HepG2 (cell line): ENCODE data around the gene SLC25A22. TPM values are rescaled to one million over a fixed set of nuclear protein-coding genes. Genes with fewer than 3 reads are reported as not detected.
A peak's percentile ranks its signal among the peaks of the same experiment; 100 is the strongest.

Source experiments
- CCDC6 ChIP-seq: sonication (generic); formaldehyde crosslinking; IDR thresholded peaks from 2 replicates; pipeline ENCODE4 v1.8.1; 2022; ENCODE audit warnings: mild to moderate bottlenecking, missing genetic modification reagents, moderate library complexity
- DRAP1 ChIP-seq: IDR thresholded peaks from 2 replicates; pipeline ENCODE4 v1.6.1; 2016; ENCODE audit warnings: missing genetic modification reagents, missing compliant biosample characterization
- DZIP1 ChIP-seq: sonication (generic); formaldehyde crosslinking; IDR thresholded peaks from 2 replicates; pipeline ENCODE4 v1.5.0; 2020; ENCODE audit warnings: mild to moderate bottlenecking, missing genetic modification reagents
- FOXA3 ChIP-seq: IDR thresholded peaks from 2 replicates; pipeline ENCODE4 v1.6.1; 2016; ENCODE audit warnings: missing genetic modification reagents, missing compliant biosample characterization
- HMGA1 ChIP-seq: sonication (generic); formaldehyde crosslinking; conservative IDR thresholded peaks from 2 replicates; pipeline ENCODE4 v1.4.0; 2020; ENCODE audit warnings: missing genetic modification reagents
- KLF12 ChIP-seq: sonication (generic); formaldehyde crosslinking; IDR thresholded peaks from 2 replicates; pipeline ENCODE4 v1.4.0; 2020; ENCODE audit warnings: missing genetic modification reagents, borderline replicate concordance
- MED1 ChIP-seq: sonication (generic); formaldehyde crosslinking; IDR thresholded peaks from 2 replicates; pipeline ENCODE4 v1.4.0; 2020; ENCODE audit warnings: missing genetic modification reagents
- SAP130 ChIP-seq: IDR thresholded peaks from 2 replicates; pipeline ENCODE4 v1.6.1; 2016; ENCODE audit warnings: low read depth
- TRIM24 ChIP-seq: sonication (generic); formaldehyde crosslinking; IDR thresholded peaks from 2 replicates; pipeline ENCODE4 v1.8.0; 2022; ENCODE audit warnings: mild to moderate bottlenecking, missing genetic modification reagents
- YEATS4 ChIP-seq: sonication (generic); formaldehyde crosslinking; IDR thresholded peaks from 2 replicates; pipeline ENCODE4 v1.4.0; 2020; ENCODE audit warnings: missing genetic modification reagents, borderline replicate concordance
- ZBTB3 ChIP-seq: sonication (generic); formaldehyde crosslinking; IDR thresholded peaks from 2 replicates; pipeline ENCODE4 v1.4.0; 2020; ENCODE audit warnings: low read depth, mild to moderate bottlenecking, moderate library complexity, missing genetic modification reagents, borderline replicate concordance
- ZKSCAN8 ChIP-seq: IDR thresholded peaks from 2 replicates; pipeline ENCODE4 v1.6.1; 2016; ENCODE audit warnings: borderline replicate concordance, missing genetic modification reagents, missing compliant biosample characterization
- ZNF256 ChIP-seq: sonication (generic); formaldehyde crosslinking; conservative IDR thresholded peaks from 2 replicates; pipeline ENCODE4 v1.4.0; 2020; ENCODE audit warnings: missing genetic modification reagents
- ZNF282 ChIP-seq: fragments of 450-650 bp; IDR thresholded peaks from 2 replicates; pipeline ENCODE4 v1.6.1; 2018; ENCODE audit not compliant: partially characterized antibody
- ZNF407 ChIP-seq: sonication (generic); formaldehyde crosslinking; IDR thresholded peaks from one replicate; pipeline ENCODE4 v1.5.1; 2020; ENCODE audit warnings: mild to moderate bottlenecking, missing genetic modification reagents; ENCODE audit errors: not compliant biosample characterization
- ZNF562 ChIP-seq: sonication (generic); formaldehyde crosslinking; IDR thresholded peaks from 2 replicates; pipeline ENCODE4 v1.8.0; 2022; ENCODE audit warnings: missing genetic modification reagents, borderline replicate concordance
- ZNF724P ChIP-seq: sonication (generic); formaldehyde crosslinking; IDR thresholded peaks from 2 replicates; pipeline ENCODE4 v1.8.0; 2022; ENCODE audit warnings: missing genetic modification reagents, borderline replicate concordance
- ZNF740 ChIP-seq: sonication (generic); formaldehyde crosslinking; IDR thresholded peaks from 2 replicates; pipeline ENCODE4 v1.4.0; 2020; ENCODE audit warnings: missing genetic modification reagents
- polyA plus RNA-seq, 8 experiments: library from polyadenylated mRNA; depleted of rRNA in 3 of 8; stranded (reverse) in 7 of 8; unstranded in 1 of 8; fragments of >200 nt; fragmentation: Illumina TruSeq in 4 of 8; extraction: Trizol in 4 of 8; gene quantifications; 2 replicates each; pipeline versions ENCODE4 v1.2.1 to v1.2.3, GENCODE V29; 2011 to 2016; ENCODE audit warnings: low read depth in 4 of 8, missing spikeins in 1 of 8, mixed read lengths in 1 of 8; ENCODE audit not compliant: insufficient read depth in 1 of 8
- total RNA-seq, 5 experiments: library from RNA; depleted of rRNA; stranded (reverse); fragments of >200 nt; fragmentation: Illumina TruSeq; extraction: Trizol; gene quantifications; 2 replicates each; pipeline ENCODE4 v1.2.3, GENCODE V29; 2016; ENCODE audit warnings: low read depth in 1 of 5

Gene SLC25A22
- total and polyA plus RNA-seq, 2 of the 13 experiments (the other 11 are each of a cell fraction or from before 2014, with no cell fraction given): 12.4 to 19.2 TPM

GRCh38 chr11:842370-843002 is 44.4 kb upstream of the SLC25A22 start, which contains the start of the genes POLR2L and TSPAN4 (continued):
- TF ChIP-seq SAP130 (CRISPR knock-in tag) (peak; percentile 99), ZNF256 (CRISPR knock-in tag) (no peak), ZBTB3 (CRISPR knock-in tag) (no peak), DRAP1 (peak; percentile 59; the same call in 1 of the 2 replicates), ZNF724P (CRISPR knock-in tag) (0 out of 2 replicates have a peak, but pooled peaks have one; percentile 18), ZNF740 (peak; percentile 78), FOXA3 (CRISPR knock-in tag) (0 out of 2 replicates have a peak, but pooled peaks have one; percentile 28), MED1 (CRISPR knock-in tag) (peak; percentile 25), ZNF282 (no peak), ZNF562 (no peak), ZKSCAN8 (no peak; the same call in 1 of the 2 replicates), DZIP1 (CRISPR knock-in tag) (no peak), KLF12 (CRISPR knock-in tag) (peak; percentile 62; the same call in 1 of the 2 replicates), CCDC6 (peak; percentile 93), ZNF407 (no peak), YEATS4 (CRISPR knock-in tag) (0 out of 2 replicates have a peak, but pooled peaks have one; percentile 29), HMGA1 (CRISPR knock-in tag) (no peak), TRIM24 (CRISPR knock-in tag) (no peak)
